WERI-Rb-1 (cell line): ENCODE results near the gene FIGN.

Experiments used
- DNase-seq: peaks from one replicate; pipeline ENCODE4 v3.0.0-alpha.2; 2020
- H3K27ac ChIP-seq: fragments of 250-450 bp; sonication (Bioruptor Pico); 2 replicates; pipeline ENCODE4 v1.5.1; 2020; ENCODE audit warnings: mild to moderate bottlenecking, moderate library complexity
- H3K27me3 ChIP-seq: fragments of 250-450 bp; sonication (Bioruptor Pico); 2 replicates; pipeline ENCODE4 v1.5.1; 2021; ENCODE audit warnings: mild to moderate bottlenecking, low read depth, moderate library complexity; ENCODE audit not compliant: insufficient read depth, severe bottlenecking
- H3K36me3 ChIP-seq: fragments of 250-450 bp; sonication (Bioruptor Pico); 2 replicates; pipeline ENCODE4 v1.5.1; 2020; ENCODE audit warnings: mild to moderate bottlenecking, moderate library complexity
- H3K4me3 ChIP-seq: 2 replicates; pipeline ENCODE4 v1.5.1; 2011; ENCODE audit warnings: low read depth, mild to moderate bottlenecking, control low read depth, low read length
- H3K9me3 ChIP-seq: fragments of 250-450 bp; sonication (Bioruptor Pico); 2 replicates; pipeline ENCODE4 v1.5.1; 2021; ENCODE audit warnings: mild to moderate bottlenecking, moderate library complexity; ENCODE audit not compliant: severe bottlenecking
- CTCF ChIP-seq: IDR thresholded peaks from 2 replicates; pipeline ENCODE4 v1.5.1; 2011; ENCODE audit warnings: low read depth, mild to moderate bottlenecking, control low read depth, inconsistent platforms, low read length

Gene FIGN

DNA sequence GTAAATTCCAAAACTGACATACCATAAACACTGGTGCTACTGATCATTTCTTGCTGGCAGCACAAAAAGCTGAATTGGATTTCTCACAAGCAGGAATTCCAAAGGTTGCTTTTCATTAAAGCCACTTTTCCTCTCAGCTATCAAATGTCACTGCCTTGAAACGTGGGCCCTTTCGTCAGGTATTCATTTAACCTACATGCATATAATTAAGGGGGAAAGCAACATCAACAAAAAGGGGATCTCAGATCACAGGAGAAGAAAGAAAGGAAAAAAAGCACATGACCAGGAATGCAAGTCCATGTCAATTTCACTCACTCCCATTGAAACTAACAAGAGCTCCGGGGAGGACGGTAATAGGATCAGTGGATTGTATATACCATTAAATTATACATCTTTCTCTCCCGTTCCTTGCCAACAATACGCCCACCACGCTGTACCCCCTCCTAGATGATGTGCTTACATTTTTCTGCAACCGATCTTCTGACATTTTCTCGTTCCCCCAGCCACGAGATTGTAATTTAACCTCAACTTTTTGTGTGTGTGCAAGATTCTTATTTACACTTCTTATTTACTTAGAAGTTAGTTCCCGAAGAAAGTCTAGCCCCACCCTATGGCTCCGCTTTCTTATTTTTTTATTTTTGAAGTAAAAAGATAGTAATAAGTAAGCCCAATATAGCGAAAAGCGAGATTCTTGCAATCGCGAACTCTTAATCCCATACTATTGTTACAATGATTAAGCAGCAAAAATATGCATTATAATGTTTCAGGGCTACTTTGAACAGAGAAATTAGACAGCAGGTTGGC, 725 bp downstream of the FIGN start:
- no peak for DNase-seq
- 0 out of 2 replicates have a peak, but pooled peaks cover 3% of the 10 kb centered on the region for H3K36me3 ChIP-seq
- no peaks in the 10 kb centered on the region for H3K27me3 ChIP-seq
- no peaks in the 10 kb centered on the region for H3K9me3 ChIP-seq
- peak overlapping the region; percentile 90 for H3K27ac ChIP-seq
- peak overlapping the region; percentile 91 for H3K4me3 ChIP-seq
- TF ChIP-seq CTCF = no peak

- TF ChIP-seq CTCF = no peak
- H3K36me3 ChIP-seq = 0 out of 2 replicates have a peak, but pooled peaks cover 3% of the 10 kb centered on the region
- DNase-seq = no peak
- H3K27ac ChIP-seq = no peak overlapping the region
- H3K4me3 ChIP-seq = no peak overlapping the region
- H3K27me3 ChIP-seq = no peaks in the 10 kb centered on the region
- no peaks in the 10 kb centered on the region for H3K9me3 ChIP-seq
These were observed 1.4 kb downstream of the FIGN start for GRCh38 chr2:163734401-163734800.

DNA sequence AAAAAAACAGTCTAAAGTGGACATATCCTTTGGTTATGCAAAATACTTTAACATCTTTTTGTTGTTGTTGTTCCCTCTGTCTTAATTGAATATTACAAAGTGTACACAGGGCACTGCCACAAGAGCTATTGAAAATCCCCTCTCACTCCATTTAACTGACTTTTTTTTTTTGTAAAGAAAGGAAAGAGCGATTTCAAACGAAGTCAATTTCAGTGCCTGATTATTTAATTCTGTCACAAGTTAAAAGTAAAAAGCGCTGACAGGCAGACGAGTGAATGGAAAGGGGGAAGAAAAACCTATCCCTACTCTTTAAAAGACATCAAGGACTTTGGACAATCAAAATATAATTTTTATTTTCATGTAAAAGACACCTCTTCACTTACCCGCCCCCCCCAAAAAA, 1.9 kb downstream of the FIGN start:
- H3K27ac ChIP-seq = no peak overlapping the region
- no peak overlapping the region for H3K4me3 ChIP-seq
- no peaks in the 10 kb centered on the region for H3K9me3 ChIP-seq
- 0 out of 2 replicates have a peak, but pooled peaks cover 3% of the 10 kb centered on the region for H3K36me3 ChIP-seq
- no peak for TF ChIP-seq CTCF
- no peaks in the 10 kb centered on the region for H3K27me3 ChIP-seq
- DNase-seq = no peak

- no peak for DNase-seq
- Histone ChIP-seq H3K27ac (no peak overlapping the region), H3K4me3 (no peak overlapping the region), H3K36me3 (0 out of 2 replicates have a peak, but pooled peaks cover 3% of the 10 kb centered on the region), H3K27me3 (no peaks in the 10 kb centered on the region), H3K9me3 (no peaks in the 10 kb centered on the region)
- TF ChIP-seq CTCF = no peak
These were observed 2.4 kb downstream of the FIGN start for GRCh38 chr2:163733301-163733938.

DNA sequence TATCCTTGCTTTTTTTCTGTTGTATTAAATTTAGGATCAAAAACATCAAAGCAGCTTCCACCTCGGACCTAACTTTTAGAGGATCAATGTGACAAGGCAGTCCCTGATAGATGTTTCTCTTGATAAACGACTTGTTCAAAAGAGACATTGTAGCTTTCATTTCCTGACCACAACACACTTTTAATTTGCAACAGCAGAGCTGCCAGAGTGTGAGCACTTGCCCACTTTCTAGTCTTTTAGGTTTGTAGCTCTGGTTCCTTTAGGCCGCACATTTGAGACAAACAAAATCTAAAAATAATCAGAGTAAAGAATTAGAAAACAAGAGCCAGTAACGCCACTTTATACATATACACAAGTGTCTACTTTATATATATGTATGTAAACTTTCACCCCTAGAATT, 3.1 kb downstream of the FIGN start:
- no peak for DNase-seq
- no peak overlapping the region for H3K27ac ChIP-seq
- H3K27me3 ChIP-seq = no peaks in the 10 kb centered on the region
- no peak for TF ChIP-seq CTCF
- H3K9me3 ChIP-seq = no peaks in the 10 kb centered on the region
- H3K4me3 ChIP-seq = no peak overlapping the region
- H3K36me3 ChIP-seq = 0 out of 2 replicates have a peak, but pooled peaks cover 3% of the 10 kb centered on the region
